Astrocyte of the cerebellum (primary cell): ENCODE results near the gene BEST3.
A peak's percentile ranks its signal among the peaks of the same experiment; 100 is the strongest.

Experiments
- DNase-seq: peaks from one replicate; pipeline ENCODE4 v3.0.0-alpha.2; 2011; ENCODE audit warnings: low read depth
- H3K4me3 ChIP-seq: 2 replicates; pipeline ENCODE4 v1.5.1; 2011; ENCODE audit warnings: mild to moderate bottlenecking, low read depth, low read length, moderate library complexity
- in situ Hi-C: cut with HindIII; loops from 2 replicates; pipeline ENCODE4 v1.10.0; 2017; ENCODE audit warnings: low sequenced_read_pairs
- TF ChIP-seq, protein P1 (sequence below): IDR thresholded peaks from 2 replicates; pipeline ENCODE4 v1.5.1; 2012; ENCODE audit warnings: low read length, low read depth, moderate library complexity, mild to moderate bottlenecking; ENCODE audit errors: missing control alignments

The BEST3 gene

DNA sequence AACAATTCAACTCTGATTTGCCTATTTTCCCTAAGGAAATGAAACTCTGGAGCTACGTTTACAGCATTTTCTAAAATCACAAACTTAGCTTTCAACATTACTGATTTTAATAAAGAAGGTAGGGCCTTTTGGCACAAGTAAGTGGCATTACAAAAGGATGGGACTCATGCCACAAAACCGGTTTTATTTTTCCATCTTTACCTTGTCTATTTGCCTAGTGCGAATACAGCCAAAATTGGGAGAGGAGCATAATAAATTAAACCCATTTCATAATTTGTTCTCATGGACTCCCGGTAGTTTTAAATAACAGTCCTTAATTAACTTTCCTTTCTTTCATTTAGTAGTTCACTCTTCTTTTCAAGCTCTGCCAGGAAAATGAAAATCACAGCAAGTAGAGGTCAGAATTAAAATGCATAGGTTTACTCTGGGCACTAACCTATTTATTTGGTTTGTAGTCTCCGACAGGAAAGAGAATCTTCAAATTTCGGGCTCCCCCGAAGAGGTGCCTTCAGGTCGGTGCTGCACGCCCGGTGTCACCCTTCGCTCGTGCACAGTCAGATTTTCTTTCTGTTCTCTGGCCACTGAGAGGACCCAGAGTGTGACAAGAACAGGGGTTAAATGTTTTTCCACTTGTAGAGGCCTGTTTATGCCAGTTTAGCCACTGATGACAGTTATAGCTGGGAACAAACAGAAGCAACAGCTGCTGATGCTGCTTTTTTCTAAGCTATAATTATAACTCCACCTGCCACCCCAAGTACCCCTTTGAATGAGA is at the start of gene BEST3:
TSS of gene BEST3 (minus strand) at position 535 of the 772 bp plus-strand sequence. CDS start 1,505 bp downstream, outside the sequence.
- no peak for DNase-seq
- no peak within 1 kb of the TSS for H3K4me3 ChIP-seq
- TF ChIP-seq, protein P1, sequence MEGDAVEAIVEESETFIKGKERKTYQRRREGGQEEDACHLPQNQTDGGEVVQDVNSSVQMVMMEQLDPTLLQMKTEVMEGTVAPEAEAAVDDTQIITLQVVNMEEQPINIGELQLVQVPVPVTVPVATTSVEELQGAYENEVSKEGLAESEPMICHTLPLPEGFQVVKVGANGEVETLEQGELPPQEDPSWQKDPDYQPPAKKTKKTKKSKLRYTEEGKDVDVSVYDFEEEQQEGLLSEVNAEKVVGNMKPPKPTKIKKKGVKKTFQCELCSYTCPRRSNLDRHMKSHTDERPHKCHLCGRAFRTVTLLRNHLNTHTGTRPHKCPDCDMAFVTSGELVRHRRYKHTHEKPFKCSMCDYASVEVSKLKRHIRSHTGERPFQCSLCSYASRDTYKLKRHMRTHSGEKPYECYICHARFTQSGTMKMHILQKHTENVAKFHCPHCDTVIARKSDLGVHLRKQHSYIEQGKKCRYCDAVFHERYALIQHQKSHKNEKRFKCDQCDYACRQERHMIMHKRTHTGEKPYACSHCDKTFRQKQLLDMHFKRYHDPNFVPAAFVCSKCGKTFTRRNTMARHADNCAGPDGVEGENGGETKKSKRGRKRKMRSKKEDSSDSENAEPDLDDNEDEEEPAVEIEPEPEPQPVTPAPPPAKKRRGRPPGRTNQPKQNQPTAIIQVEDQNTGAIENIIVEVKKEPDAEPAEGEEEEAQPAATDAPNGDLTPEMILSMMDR: no peak
- in situ Hi-C loops: no loop called here

DNA sequence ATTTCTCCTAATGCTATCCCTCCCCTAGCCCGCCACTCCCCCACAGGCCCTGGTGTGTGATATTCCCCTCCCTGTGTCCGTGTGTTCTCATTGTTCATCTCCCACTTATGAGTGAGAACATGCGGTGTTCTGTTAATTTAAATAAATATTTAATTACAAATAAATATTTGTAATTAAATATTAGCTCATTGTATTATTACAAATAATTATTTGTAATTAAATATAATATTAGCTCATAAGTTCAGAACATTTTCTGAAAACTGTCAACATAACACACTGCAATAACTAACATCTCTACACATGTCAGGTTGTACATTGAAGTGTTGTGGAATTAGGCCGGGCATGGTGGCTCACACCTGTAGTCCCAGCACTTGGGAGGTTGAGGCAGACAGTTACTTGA is 45.0 kb upstream of the BEST3 start:
- TF ChIP-seq, protein P1: no peak
- in situ Hi-C loops: no loop called here
- no peak for DNase-seq
- H3K4me3 ChIP-seq: no peak overlapping the region

DNA sequence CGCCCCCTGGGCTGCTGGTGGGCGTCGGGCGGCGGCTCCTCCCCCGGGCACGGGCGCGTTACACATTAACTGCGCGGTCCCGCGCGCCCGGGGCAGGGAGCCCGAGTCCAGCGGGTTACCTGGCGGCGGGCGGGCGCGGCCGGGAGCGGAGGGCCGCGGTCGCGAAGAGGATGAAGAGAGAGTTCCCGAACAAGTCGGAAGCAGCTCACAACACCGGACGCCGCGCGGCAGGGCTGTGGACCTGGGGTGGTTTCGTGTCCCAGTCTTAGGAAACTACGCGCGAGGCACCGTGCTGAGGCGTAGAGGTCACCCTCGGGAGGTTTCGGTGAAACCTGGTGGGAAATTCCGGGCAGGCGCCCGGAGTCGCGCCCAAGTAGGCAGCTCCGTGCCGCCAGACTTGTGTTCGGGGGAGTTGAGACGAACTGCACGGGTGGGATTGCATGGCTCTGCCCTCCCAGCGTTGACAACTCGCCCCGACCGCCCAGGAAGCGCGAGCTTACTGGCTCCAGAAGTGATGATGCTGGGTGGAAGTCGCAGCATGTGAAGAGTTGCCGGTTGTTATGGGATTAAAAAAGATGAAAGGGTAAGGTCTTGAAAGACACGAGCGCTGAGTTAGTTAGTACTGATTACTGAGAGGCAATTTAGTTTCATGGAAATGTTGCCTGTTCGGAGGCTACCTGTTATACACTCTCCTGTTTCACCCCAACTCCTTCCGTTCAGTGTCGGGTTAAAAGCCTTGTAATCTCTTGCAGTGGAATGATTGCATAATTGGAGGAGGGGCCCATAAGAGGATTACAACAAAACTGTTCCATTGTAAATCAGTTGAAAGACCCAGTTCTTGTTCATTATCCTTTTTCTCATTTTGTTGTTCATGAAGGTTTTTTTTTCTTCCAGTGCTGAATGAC is 40.4 kb upstream of the BEST3 start:
- DNase-seq: no peak
- H3K4me3 ChIP-seq: peak overlapping the region; percentile 75
- in situ Hi-C loops: no loop called here
- TF ChIP-seq, protein P1: no peak

DNA sequence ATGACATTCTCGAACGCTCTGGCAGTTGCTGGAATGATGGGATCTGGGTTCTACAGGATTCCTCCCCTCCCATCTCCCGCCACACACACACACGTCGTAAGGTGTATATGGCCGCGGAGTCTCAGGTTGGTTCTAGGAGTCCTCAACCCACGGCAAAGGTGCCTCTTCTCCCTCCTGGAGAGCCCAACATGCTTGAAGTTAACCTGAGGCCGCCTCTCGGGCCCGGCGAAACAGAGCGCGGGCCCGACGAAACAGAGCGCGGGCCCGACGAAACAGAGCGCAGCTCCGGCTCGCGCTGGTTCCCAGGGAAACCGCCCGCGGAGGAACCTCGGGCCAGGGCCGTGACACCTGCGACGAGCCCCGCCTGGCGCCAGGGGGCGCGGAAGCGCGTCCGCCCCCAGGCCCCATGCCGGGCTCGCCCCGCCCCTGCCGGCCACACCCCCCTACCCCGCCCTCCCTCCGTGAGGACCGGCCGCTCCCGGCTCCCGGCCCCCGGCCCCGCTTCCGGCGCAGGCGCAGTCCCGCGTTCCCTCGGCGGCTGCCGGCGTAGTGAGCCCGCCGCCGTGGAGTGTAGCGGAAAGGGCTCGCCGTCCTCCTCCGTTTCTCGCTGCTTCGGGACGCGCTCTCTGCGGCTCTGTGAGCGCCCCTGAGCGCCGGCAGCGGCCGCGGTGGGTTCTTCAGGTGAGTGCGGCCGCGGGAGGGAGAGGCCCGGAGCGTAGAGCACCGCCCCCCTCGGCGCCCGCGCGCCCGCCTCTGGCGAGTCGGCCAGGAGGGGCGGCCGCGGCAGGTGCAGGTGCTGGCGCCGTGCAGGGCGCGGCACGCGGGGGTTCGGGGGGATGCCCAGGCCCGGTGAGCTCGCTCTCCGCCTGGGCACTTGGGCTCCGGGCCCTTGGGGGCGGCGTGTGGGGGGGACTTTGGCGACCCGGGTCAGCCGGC is 39.5 kb upstream of the BEST3 start, which contains the start of gene RAB3IP:
TSS of gene RAB3IP (plus strand) at position 510 of the 936 bp plus-strand sequence. CDS start 16,549 bp downstream, outside the sequence.
- peak within 1 kb of the TSS; percentile 75 for H3K4me3 ChIP-seq
- DNase-seq: peak; percentile 37
- in situ Hi-C loops: no loop called here
- TF ChIP-seq, protein P1: peak; percentile 50

DNA sequence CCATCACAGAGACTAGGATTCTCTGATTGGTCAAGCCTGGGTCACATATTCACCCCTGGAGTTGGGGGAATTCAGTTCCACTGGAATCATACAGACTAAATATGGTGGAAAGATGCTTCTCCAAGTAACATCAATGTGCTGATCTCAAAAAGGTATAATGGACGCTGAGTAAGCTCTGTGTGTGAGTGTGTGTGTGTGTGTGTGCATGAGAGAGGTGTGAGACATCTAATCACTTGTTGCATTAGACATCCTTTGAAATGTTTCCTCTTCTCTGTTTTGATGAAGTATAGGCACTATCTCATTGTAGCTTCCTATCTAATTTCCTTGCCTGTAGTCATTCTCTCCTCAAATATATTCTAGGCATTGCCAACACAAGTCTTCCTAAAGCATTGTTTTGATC is 34.5 kb upstream of the BEST3 start:
- in situ Hi-C loops: no loop called here
- DNase-seq: no peak
- H3K4me3 ChIP-seq: no peak overlapping the region
- TF ChIP-seq, protein P1: no peak
